ENCODE results near the gene GOLGA6A.

Gene GOLGA6A

GRCh38 chr15:74035121-74036017 is 47.0 kb downstream of the GOLGA6A start:
- DNase-seq = no peak

GRCh38 chr15:74034206-74034755 is 48.1 kb downstream of the GOLGA6A start:
- no peak for DNase-seq

GRCh38 chr15:74032606-74033561 is 49.5 kb downstream of the GOLGA6A start:
- no peak for DNase-seq

GRCh38 chr15:74032046-74032445 is 50.3 kb downstream of the GOLGA6A start:
- no peak for DNase-seq

- DNase-seq = no peak
These were observed 53.7 kb downstream of the GOLGA6A start for GRCh38 chr15:74028646-74029045.

- DNase-seq = no peak
These were observed 54.7 kb downstream of the GOLGA6A start for GRCh38 chr15:74027688-74028087.

GRCh38 chr15:74025436-74025835 is 56.9 kb downstream of the GOLGA6A start:
- DNase-seq = no peak

GRCh38 chr15:74024687-74025086 is 57.7 kb downstream of the GOLGA6A start:
- no peak for DNase-seq

- DNase-seq = no peak
These were observed 59.5 kb downstream of the GOLGA6A start for GRCh38 chr15:74022706-74023470.

All from GF-D8 (cell line).